Right ventricle myocardium inferior (tissue), 1 donor: Measurements from ENCODE around the gene LASP1. TPM values are rescaled to one million over a fixed set of nuclear protein-coding genes. Genes with fewer than 3 reads are reported as not detected.

Source experiments
- ATAC-seq: fragments of 200-7000 bp; cut with Tn5 transposase; one replicate; pipeline ENCODE4 v1.9.1; 2020; ENCODE audit warnings: mild to moderate bottlenecking, moderate library complexity
- DNase-seq: peaks from one replicate; pipeline ENCODE4 v3.0.0; 2021; ENCODE audit errors: missing footprints
- intact Hi-C: fragments of 100-400 bp; cut with DNase I; formaldehyde crosslinking; loops from one replicate; pipeline ENCODE4 v1.11.0; 2022
- total RNA-seq: library from RNA; stranded (reverse); fragmentation: NEBNext Ultra II Directional; extraction: Animal tissue kit (Norgen Biotek cat#: 25700); gene quantifications from one replicate; pipeline ENCODE4 v1.2.1, GENCODE V29; 2021
- donor health status: DM: no; HTN: yes; CAD: no; lungs with severe emphysema.

LASP1 gene
- total RNA-seq, 1 donor from 2014 or later = 38.5 TPM

DNA sequence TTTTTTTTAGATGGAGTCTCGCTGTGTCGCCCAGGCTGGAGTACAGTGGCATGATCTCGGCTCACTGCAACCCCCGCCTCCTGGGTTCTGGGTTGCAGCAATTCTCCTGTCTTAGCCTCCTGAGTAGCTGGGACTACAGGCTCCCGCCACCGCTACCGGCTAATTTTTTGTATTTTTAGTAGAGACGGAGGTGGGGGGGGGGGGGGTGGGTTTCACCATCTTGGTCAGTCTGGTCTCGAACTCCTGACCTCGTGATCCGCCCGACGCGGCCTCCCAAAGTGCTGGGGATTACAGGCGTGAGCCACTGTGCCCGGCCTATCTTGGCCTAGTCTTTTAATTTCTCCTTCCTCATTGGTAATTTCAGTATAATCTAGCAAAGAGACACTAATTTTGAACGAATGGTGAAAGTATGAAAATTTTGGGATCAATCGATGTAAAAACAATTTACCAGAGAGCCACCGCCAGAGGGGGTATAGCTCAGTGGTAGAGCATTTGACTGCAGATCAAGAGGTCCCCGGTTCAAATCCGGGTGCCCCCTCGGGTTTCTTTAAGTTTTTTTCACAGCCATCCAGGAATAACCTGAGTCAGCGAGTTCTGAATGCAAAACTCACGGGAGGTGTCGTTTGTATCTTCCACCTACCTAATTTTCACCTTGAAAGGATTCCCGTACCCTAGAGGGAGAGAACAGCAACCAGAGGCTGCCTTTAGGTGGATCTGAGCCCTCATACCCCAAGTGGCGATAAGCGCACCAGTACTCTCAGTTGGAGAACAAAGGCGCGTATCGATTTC is 2.5 kb upstream of the LASP1 start:
- intact Hi-C loops = loop anchor here (5.0 kb wide), 1 partner anchor 115 kb away; the partner anchor contains the start of gene PSMB3
- ATAC-seq = no peak

DNA sequence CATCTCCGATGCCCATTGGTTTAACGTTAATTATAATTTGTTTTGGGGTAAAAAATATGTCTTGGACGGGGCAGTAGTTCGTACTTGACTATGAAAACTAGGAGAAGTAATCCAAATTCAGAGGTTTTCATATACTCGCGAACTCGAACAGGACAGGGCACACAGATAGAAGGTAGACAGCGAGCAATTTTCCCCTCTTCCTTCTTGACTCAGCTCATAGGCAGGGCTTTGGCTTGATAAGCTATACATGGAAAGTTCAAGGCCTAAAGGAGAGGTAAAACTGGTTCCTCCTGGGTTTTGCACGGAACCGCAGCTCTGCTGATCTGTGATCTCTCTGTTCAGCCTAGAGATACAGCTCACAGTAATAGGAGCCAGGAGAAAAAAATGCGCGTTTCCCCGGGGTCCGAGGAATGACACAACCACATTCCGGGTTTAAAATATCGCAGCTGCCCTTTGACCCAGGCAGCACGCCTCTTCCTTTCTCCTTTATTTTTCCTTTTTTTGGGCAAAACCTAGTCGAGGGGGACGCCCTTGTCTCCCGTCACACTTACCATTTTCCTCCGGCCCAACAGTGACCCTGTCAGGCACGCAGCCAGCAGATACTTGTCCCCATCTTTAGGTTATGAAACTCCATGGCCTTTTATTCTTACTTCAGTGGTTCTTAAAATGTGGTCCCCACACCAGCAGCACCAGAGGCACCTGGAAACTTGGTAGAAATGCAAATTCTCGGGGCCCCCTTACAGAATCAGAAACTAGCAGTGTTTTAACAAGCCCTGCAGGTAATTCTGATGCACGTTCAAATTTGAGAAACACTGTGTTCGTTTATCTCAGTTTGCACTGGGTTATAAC is 1.7 kb upstream of the LASP1 start:
- intact Hi-C loops = loop anchor here (2.0 to 5.0 kb wide), 2 partner anchors 116 to 285 kb away; partner anchors contain the start of gene PSMB3
- peak; percentile 29 for ATAC-seq

More for the DNA sequence above, 2.5 kb upstream of the LASP1 start:
- DNase-seq = no peak

GRCh38 chr17:38868817-38869525 is 887 bp upstream of the LASP1 start:
- intact Hi-C loops = loop anchor here (1.0 to 5.0 kb wide), 3 partner anchors 16 to 284 kb away; partner anchors contain the start of genes PSMB3 and RPL23
- DNase-seq = peak; percentile 91
- peak; percentile 76 for ATAC-seq

More for the DNA sequence above, 1.7 kb upstream of the LASP1 start:
- peak; percentile 80 for DNase-seq

- ATAC-seq (peak; percentile 63), DNase-seq (peak; percentile 88)
- intact Hi-C loops = loop anchor here (2.0 to 5.0 kb wide), 3 partner anchors 26 to 97 kb away; partner anchors contain the start of gene FBXO47
Observed at GRCh38 chr17:38870259-38871165, 654 bp downstream of the LASP1 start.

DNA sequence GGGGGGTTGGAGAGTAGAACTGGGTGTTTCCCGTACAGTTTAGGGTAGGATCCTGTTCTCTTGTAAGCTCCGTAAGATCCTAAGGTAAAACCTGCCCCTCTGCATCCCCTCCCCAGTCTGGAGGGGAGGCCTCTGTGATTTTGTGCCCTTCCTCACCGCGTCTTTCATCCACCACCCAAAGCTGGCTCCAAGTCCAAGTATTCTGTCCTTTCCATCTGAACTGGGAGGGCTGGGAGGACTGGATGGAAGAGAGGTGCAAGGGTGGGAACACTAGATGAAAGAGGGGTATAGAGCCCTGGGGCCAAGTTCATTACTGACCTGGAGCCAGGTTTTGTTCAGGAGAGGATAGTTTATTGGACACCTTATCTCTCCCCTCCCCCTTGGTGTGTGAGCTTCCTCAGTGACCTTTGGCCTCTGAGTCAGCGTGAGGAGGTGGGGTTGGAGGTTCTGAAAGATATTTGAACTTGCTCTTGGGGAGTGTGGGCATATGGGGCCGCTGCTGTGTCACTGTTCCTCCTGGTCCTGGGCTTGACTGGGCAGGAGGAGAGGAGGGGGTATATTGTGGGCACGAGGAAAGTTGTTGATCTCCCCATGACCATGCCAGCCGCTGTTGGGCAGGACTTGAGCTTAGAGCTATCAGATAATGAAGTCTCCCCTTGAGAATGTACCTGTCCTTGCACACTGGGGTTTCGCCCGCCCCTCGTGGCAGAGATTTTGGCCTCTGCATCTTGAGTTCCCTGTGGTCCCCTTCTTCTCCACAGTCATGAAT is 1.6 kb downstream of the LASP1 start:
- DNase-seq (peak; percentile 83), ATAC-seq (no peak)
- intact Hi-C loops = loop anchor here (2.0 to 5.0 kb wide), 3 partner anchors 25 to 96 kb away; partner anchors contain the start of gene FBXO47

DNA sequence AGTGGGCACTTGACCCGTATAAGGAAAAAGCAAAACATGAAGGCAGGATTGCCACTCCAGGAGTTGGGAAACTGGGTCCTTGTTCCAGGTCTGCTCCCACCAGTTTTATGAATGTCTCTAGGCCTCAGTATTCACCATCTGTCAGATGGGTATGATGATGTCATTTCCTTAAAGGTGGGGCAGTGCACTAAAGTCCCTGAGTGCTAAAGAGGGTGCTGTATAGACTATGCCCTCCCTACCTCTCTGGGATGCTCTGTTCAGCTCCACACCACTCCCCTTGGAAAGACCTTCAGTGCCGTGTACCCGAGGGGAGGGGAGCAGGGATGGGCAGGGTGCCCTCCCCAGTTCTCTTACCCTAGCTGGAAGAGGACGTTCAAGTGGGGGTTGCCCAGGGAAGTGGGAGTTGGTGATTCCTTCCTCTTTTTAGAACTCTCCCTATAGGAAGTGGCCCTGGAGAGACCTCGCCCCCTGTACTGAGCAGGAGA is 2.2 kb downstream of the LASP1 start:
- ATAC-seq (no peak), DNase-seq (no peak)
- intact Hi-C loops = loop anchor here (5.0 kb wide), 2 partner anchors 50 to 95 kb away; partner anchors contain the start of gene FBXO47

DNA sequence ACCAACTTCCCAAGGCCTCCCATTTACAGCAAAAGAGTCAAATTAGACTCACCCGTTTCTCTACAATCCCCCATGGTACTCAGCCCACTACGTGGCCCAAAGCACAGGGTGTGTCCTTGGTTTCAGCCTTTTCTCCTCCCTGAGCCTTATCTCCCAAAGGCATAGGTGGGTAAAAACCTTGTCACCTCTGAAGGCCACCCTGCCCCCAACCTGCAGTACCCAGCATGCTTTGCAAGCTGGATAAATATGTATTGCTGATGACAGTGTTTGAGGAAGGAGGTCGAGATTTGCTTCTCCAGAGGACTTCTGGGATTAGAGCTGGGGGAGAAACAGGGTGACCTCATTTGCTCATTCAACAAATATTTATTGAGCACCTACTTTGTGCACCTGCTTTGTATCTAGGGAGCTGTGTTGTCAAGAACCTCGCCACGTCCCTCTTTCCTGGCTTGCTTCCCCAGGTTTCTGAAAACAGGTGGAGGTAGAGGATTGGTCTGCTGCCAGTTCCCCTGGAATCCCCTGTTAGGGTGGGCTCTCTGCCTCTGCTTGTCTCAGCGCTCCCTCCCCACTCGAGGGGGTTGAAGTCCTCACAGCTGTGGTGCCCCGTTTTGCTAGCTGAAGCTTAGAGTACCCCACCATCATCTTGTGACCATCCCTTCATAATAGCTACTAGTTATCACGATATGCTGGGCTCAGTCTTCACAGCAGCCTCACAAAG is 3.0 kb downstream of the LASP1 start:
- ATAC-seq (no peak), DNase-seq (no peak)
- intact Hi-C loops = loop anchor here (5.0 kb wide), 2 partner anchors 49 to 94 kb away; partner anchors contain the start of gene FBXO47

GRCh38 chr17:38873640-38874380 is 4.0 kb downstream of the LASP1 start:
- intact Hi-C loops = loop anchor here (5.0 kb wide), 2 partner anchors 48 to 93 kb away; partner anchors contain the start of gene FBXO47
- no peak for DNase-seq
- no peak for ATAC-seq

DNA sequence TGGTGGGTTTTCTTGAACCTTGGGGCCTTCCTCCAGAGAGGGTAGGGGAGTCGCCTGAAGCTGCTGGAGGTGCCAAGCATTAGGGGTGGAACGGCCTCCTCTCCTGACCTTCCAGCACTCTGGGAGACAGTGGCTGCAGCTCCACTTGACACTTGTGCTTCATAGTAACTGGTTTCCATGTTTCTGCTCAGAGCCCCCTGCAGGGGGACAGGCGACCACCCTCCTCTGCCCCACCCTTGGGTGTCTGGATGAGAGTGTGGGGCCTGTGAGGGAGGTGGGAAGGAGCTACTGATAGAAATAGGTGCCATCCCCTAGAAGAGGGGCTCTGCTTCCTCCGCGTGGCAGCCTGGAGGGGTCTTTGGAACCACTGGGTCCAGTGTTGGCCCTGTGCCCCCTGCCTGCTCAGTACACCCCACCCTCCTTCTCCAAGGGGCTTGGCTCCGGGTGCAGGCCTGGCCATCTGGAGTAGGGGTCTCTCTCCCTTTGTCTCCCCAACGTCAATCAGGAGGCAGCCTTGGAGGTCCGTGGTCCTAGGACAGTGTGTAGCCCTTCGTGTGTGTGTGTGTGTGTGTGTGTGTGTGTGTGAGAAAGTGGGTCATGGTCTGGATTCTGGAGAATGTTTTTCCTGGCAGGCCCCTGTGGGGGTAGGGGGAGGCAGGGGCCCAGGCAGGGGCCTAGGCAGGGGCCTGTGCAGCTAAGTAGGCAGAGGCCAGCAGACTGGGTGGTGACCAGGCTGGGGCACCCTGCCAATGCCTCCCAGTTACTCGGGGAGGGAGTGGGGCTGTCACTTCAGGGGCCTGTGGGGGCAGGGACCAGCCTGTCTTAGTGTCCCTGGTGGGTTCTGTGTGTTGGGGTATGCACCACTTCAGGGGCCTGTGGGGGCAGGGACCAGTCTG is 4.9 kb downstream of the LASP1 start:
- no peak for ATAC-seq
- no peak for DNase-seq
- intact Hi-C loops = loop anchor here (5.0 kb wide), 2 partner anchors 48 to 93 kb away; partner anchors contain the start of gene FBXO47

DNA sequence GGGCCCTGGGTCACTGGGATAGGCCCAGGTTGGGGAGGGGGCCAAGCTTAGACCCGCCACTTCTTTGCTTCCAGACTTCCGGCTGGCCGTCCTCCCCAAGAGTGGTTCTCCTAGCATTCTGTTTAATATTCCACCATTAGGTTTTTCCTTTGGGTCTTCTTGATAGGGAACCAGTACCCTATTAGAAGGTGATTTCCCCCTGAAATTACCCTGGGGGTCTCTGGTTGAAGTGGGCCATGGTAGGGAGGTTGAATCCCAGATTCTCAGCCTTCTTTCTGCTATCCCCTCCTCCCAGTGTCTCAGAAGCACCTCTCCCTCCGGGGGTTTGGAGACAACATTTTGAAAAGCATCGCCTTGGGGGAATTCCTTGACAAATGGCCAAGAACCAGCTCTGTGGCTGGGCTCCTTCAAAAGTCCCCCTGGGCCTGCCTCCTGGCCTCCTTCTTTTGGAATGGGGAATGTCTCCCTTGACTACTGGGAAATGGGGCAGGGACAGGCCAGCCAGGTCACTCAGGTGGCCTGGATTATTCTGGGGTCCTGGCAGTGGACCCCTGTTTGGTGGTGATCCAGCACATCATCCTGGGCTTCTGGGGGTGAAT is 5.7 kb downstream of the LASP1 start:
- intact Hi-C loops = no loop called here
- DNase-seq (no peak), ATAC-seq (no peak)

DNA sequence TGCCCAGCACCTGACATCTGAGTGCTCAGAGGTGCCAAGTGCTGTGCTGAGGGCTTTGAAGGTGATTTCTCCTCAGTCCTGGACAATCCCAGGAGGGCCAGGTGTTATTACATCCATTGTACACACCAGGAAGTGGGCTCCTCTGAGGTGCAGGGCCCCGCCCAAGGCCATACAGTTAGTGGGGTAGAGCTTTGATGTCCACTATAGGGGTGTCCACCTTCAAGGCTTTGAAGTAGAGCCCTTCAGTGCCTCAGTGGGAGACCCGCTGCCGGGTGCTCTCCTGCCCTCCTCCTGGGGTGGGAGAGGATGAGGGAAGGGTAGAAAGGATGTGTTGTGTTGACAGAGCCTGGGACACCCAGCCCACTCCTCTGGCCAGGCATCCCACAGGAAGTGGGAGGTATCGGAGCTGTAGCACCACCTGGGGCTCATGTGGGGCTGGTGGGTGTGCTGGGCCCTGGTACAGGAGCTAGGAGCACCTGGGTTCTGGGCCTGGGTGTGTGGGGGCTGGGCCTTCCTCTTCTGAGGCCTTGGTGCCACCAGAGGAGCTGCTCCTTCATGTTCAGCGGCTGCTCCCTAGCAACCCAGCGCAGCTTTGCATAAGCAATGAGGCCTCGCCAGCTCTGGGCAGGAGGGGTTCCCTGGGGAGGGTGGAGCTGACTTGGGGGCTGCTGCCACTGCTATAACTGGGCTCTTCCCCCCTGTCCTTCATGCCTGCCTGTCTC is 7.4 kb downstream of the LASP1 start:
- DNase-seq (no peak), ATAC-seq (no peak)
- intact Hi-C loops = no loop called here

DNA sequence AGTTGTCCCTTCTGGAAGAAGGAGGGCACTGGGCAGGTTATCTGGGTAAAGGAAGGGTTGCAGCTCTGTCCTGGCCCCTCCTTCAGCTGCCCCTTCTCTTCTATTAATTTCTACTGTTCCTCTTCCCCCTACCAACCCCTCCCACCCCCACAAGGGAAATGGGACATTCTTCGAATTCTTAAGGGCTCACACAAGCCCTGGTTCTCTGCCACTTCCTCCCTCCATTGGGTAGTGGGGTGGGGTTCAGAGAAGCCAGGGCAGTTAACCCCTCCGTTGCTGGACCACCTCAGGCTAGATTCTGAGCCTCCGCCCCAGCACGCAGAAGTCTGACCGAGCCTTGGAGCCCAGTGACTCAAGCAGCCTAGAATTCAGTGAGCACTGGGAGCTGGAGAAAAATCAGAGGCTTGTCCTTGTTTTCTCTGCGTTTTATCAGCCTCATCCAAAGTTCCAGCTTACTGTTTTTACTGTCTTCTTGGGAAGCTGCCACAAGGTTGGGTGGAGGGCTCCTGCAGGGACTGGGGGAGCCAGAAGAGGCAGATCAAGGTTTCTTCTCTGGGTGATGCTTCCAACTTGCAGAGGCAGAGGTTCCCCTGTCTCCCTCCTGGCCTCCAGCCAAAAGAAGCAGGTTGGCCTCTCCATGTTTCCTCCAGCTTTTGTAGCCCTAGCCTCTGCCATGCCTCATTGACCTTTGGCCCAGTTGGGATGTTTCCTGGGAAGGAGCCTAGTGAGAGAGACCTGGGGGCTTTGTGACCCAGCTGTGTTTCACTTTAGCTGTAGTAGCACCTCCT is 10.2 kb downstream of the LASP1 start:
- ATAC-seq (peak; percentile 46), DNase-seq (no peak)
- intact Hi-C loops = no loop called here
